Bladder microvascular endothelial cell (primary cell): ENCODE data around the gene ATP6V1G3. TPM values are rescaled to one million over a fixed set of nuclear protein-coding genes. Genes with fewer than 3 reads are reported as not detected.

Source experiments
- total RNA-seq: library from RNA; depleted of rRNA; stranded (reverse); fragments of >200 nt; gene quantifications from 2 replicates; pipeline ENCODE4 v1.2.3, GENCODE V29; 2014

ATP6V1G3 gene
- total RNA-seq = not detected in 2 replicates

DNA sequence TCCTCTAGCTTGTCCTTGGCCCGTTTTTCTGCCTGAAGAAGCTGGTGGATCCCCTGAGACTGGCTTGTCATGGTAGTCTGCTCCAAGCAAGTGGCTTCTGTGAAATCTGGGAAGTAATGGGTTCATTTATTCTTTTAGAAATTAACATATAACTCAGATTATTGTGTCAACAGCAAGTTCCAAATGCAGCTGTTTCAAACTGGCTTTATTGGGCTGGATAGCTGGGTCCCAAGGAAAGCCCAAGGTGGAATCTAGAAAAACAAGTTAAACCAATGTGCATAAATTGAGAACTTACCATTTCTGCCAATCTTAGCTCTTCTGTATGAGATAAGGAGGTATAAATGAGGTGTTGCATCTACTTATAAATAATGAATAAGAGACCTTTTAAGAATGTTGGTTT is at the start of gene ATP6V1G3:
TSS of gene ATP6V1G3 (minus strand) at position 101 of the 400 bp plus-strand sequence. CDS start at position 71, 30 bp downstream.

Other genes with a start within 250 kb of the ATP6V1G3 start
- not detected in 2 replicates for gene PTPRC, start 98.4 kb upstream of the ATP6V1G3 start, total RNA-seq